Hematopoietic multipotent progenitor cell treated with erythropoietin and hydrocortisone succinate and interleukin-3 and kit ligand, for 8 days (in vitro differentiated cells): ENCODE results near the gene MYL6B.

Experiments used
- DNase-seq: peaks from one replicate; pipeline ENCODE4 v3.0.0-alpha.2; 2015

Gene MYL6B

GRCh38 chr12:56124133-56124532 is 28.3 kb upstream of the MYL6B start:
- DNase-seq: no peak

GRCh38 chr12:56126732-56127239 is 25.6 kb upstream of the MYL6B start:
- peak; percentile 79 for DNase-seq

- DNase-seq: no peak
These were observed 24.9 kb upstream of the MYL6B start for GRCh38 chr12:56127485-56127887.

- peak; percentile 100 for DNase-seq
These were observed 24.3 kb upstream of the MYL6B start, which contains the start of gene ESYT1 for GRCh38 chr12:56127888-56128669. TSS of gene ESYT1 (plus strand) at chr12:56128267. CDS start at chr12:56128320, 53 bp downstream.

- DNase-seq: no peak
These were observed 23.6 kb upstream of the MYL6B start for GRCh38 chr12:56128670-56129205.

- peak; percentile 72 for DNase-seq
These were observed 23.0 kb upstream of the MYL6B start for GRCh38 chr12:56129206-56129941.

GRCh38 chr12:56129942-56130495 is 22.4 kb upstream of the MYL6B start:
- no peak for DNase-seq

- no peak for DNase-seq
These were observed 21.5 kb upstream of the MYL6B start for GRCh38 chr12:56130876-56131275.

- DNase-seq: no peak
These were observed 17.5 kb upstream of the MYL6B start for GRCh38 chr12:56134897-56135296.

GRCh38 chr12:56137853-56138571 is 14.4 kb upstream of the MYL6B start:
- no peak for DNase-seq

- no peak for DNase-seq
These were observed 10.2 kb upstream of the MYL6B start for GRCh38 chr12:56141946-56142784.

GRCh38 chr12:56143217-56143616 is 9.2 kb upstream of the MYL6B start:
- no peak for DNase-seq

GRCh38 chr12:56143870-56144269 is 8.5 kb upstream of the MYL6B start:
- DNase-seq: no peak

- no peak for DNase-seq
These were observed 7.2 kb upstream of the MYL6B start for GRCh38 chr12:56145217-56145616.

GRCh38 chr12:56146492-56147460 is 5.6 kb upstream of the MYL6B start:
- DNase-seq: no peak

GRCh38 chr12:56150563-56150962 is 1.8 kb upstream of the MYL6B start:
- peak; percentile 51 for DNase-seq

GRCh38 chr12:56151672-56152131 is 685 bp upstream of the MYL6B start:
- DNase-seq: peak; percentile 80

GRCh38 chr12:56152756-56153677 is 630 bp downstream of the MYL6B start:
- DNase-seq: no peak

GRCh38 chr12:56153678-56154065 is 1.3 kb downstream of the MYL6B start:
- DNase-seq: no peak
